OCI-LY1 (cell line): Measurements from ENCODE around the gene EVC2.

Experiments used
- H2AFZ ChIP-seq: fragments of 200-600 bp; sonication (generic), shearing (Covaris generic); 2 replicates; pipeline ENCODE4 v1.6.0; 2014; ENCODE audit warnings: antibody characterized with exemption, mild to moderate bottlenecking, low read length
- H3F3A ChIP-seq: fragments of 200-600 bp; sonication (generic), shearing (Covaris generic); 2 replicates; pipeline ENCODE4 v1.6.0; 2014; ENCODE audit warnings: mild to moderate bottlenecking, antibody characterized with exemption, low read length, moderate library complexity; ENCODE audit not compliant: insufficient read depth
- H3K27ac ChIP-seq: fragments of 200-600 bp; sonication (generic); 2 replicates; pipeline ENCODE4 v1.5.1; 2014; ENCODE audit warnings: low read length, mixed run types, mild to moderate bottlenecking, low read depth; ENCODE audit not compliant: poor library complexity, severe bottlenecking
- H3K27me3 ChIP-seq: fragments of 200-600 bp; sonication (generic); 2 replicates; pipeline ENCODE4 v1.6.0; 2014; ENCODE audit warnings: antibody characterized with exemption, mild to moderate bottlenecking, low read length, moderate library complexity; ENCODE audit not compliant: insufficient read depth
- H3K36me3 ChIP-seq: fragments of 200-600 bp; sonication (generic); 2 replicates; pipeline ENCODE4 v1.6.1; 2014; ENCODE audit warnings: mild to moderate bottlenecking, antibody characterized with exemption, low read length, moderate library complexity, mixed read lengths; ENCODE audit not compliant: insufficient read depth
- H3K4me1 ChIP-seq: fragments of 200-600 bp; sonication (generic); 2 replicates; pipeline ENCODE4 v1.5.1; 2014; ENCODE audit warnings: mild to moderate bottlenecking, low read length, moderate library complexity; ENCODE audit not compliant: insufficient read depth, severe bottlenecking
- H3K4me2 ChIP-seq: fragments of 200-600 bp; sonication (generic), shearing (Covaris generic); 2 replicates; pipeline ENCODE4 v1.6.1; 2014; ENCODE audit warnings: low read length
- H3K4me3 ChIP-seq: fragments of 200-600 bp; sonication (generic); 2 replicates; pipeline ENCODE4 v1.5.1; 2014; ENCODE audit warnings: low read length, low read depth, mild to moderate bottlenecking, mixed read lengths; ENCODE audit not compliant: poor library complexity, severe bottlenecking
- H3K79me2 ChIP-seq: fragments of 200-600 bp; shearing (Covaris generic); 2 replicates; pipeline ENCODE4 v1.6.1; 2016; ENCODE audit warnings: mixed run types, low read length, mixed read lengths; ENCODE audit not compliant: insufficient read depth
- H3K9ac ChIP-seq: fragments of 200-600 bp; sonication (generic), shearing (Covaris generic); 2 replicates; pipeline ENCODE4 v1.6.1; 2014; ENCODE audit warnings: mild to moderate bottlenecking, low read length, mixed read lengths
- H3K9me2 ChIP-seq: fragments of 200-600 bp; sonication (generic), shearing (Covaris generic); 2 replicates; pipeline ENCODE4 v1.6.1; 2014; ENCODE audit warnings: low read depth, mild to moderate bottlenecking, low read length, mixed read lengths
- H3K9me3 ChIP-seq: fragments of 200-600 bp; shearing (Covaris generic); 2 replicates; pipeline ENCODE4 v1.6.1; 2014; ENCODE audit warnings: low read length, mixed read lengths
- H4K20me1 ChIP-seq: fragments of 200-600 bp; sonication (generic), shearing (Covaris generic); 2 replicates; pipeline ENCODE4 v1.6.0; 2016; ENCODE audit warnings: mild to moderate bottlenecking, low read length; ENCODE audit not compliant: insufficient read depth
- CTCF ChIP-seq: fragments of 200-600 bp; sonication (generic), shearing (Covaris generic); IDR thresholded peaks from 2 replicates; pipeline ENCODE4 v1.5.1; 2017; ENCODE audit warnings: mild to moderate bottlenecking, antibody characterized with exemption, low read length, moderate library complexity, mixed read lengths
- EZH2 ChIP-seq: fragments of 200-600 bp; sonication (generic), shearing (Covaris generic); IDR thresholded peaks from 2 replicates; pipeline ENCODE4 v1.8.0; 2017; ENCODE audit warnings: borderline replicate concordance, mixed run types, mild to moderate bottlenecking, antibody characterized with exemption, low read length, moderate library complexity, mixed read lengths

The EVC2 gene

GRCh38 chr4:5553801-5554200 is 154.6 kb downstream of the EVC2 start:
- H3K4me3 ChIP-seq = no peak overlapping the region
- H3K27me3 ChIP-seq = no peaks in the 10 kb centered on the region
- no peak overlapping the region for H2AFZ ChIP-seq
- no peak overlapping the region for H3K9ac ChIP-seq
- H4K20me1 ChIP-seq = no peaks in the 10 kb centered on the region
- no peaks in the 10 kb centered on the region for H3K79me2 ChIP-seq
- no peaks in the 10 kb centered on the region; the same call in 1 of the 2 replicates for H3K36me3 ChIP-seq
- TF ChIP-seq EZH2 = no peak
- no peak for TF ChIP-seq CTCF
- no peak overlapping the region for H3K27ac ChIP-seq
- no peaks in the 10 kb centered on the region for H3F3A ChIP-seq
- no peaks in the 10 kb centered on the region for H3K4me1 ChIP-seq
- H3K4me2 ChIP-seq = no peak overlapping the region
- no peaks in the 10 kb centered on the region for H3K9me2 ChIP-seq
- no peaks in the 10 kb centered on the region for H3K9me3 ChIP-seq

DNA sequence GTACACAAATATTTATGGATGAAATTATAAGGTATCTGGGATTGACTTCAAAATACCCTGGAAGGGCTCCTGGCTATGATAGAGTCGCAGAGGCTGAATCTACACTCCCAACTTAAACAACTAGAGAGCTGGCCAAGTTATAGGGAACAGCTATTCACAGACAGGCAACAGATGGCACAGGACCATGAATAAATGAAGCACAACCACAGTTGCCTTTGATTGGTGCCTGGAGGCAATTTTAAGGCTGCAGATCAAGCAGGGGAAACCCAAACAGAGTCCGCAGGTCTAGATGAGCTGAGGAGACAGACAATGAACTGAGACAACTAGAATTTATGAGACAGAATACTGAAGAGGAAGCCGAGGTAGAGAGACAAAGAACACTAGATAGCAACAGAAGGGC is 155.9 kb downstream of the EVC2 start:
- H3K27me3 ChIP-seq = no peaks in the 10 kb centered on the region
- H3K4me3 ChIP-seq = no peak overlapping the region
- H3K9me3 ChIP-seq = no peaks in the 10 kb centered on the region
- H2AFZ ChIP-seq = no peak overlapping the region
- H3K79me2 ChIP-seq = no peaks in the 10 kb centered on the region
- no peak overlapping the region for H3K27ac ChIP-seq
- no peak overlapping the region for H3K4me2 ChIP-seq
- TF ChIP-seq EZH2 = no peak
- no peaks in the 10 kb centered on the region for H3K4me1 ChIP-seq
- no peaks in the 10 kb centered on the region for H3K9me2 ChIP-seq
- no peaks in the 10 kb centered on the region for H3F3A ChIP-seq
- H4K20me1 ChIP-seq = no peaks in the 10 kb centered on the region
- no peak overlapping the region for H3K9ac ChIP-seq
- no peaks in the 10 kb centered on the region; the same call in 1 of the 2 replicates for H3K36me3 ChIP-seq

- Histone ChIP-seq H3K4me3 (no peak overlapping the region), H3F3A (no peaks in the 10 kb centered on the region), H3K9me2 (no peaks in the 10 kb centered on the region), H4K20me1 (no peaks in the 10 kb centered on the region), H3K4me1 (no peaks in the 10 kb centered on the region), H3K9me3 (no peaks in the 10 kb centered on the region), H3K79me2 (no peaks in the 10 kb centered on the region), H3K27ac (no peak overlapping the region), H3K4me2 (no peak overlapping the region), H3K27me3 (no peaks in the 10 kb centered on the region), H3K9ac (no peak overlapping the region), H3K36me3 (no peaks in the 10 kb centered on the region), H2AFZ (no peak overlapping the region)
- TF ChIP-seq EZH2 = no peak
Measured at GRCh38 chr4:5547651-5548249, 160.6 kb downstream of the EVC2 start.

GRCh38 chr4:5545271-5545670 is 163.1 kb downstream of the EVC2 start:
- H3K9ac ChIP-seq = no peak overlapping the region
- H3K9me2 ChIP-seq = no peaks in the 10 kb centered on the region
- no peaks in the 10 kb centered on the region for H3K79me2 ChIP-seq
- TF ChIP-seq CTCF (no peak), EZH2 (no peak)
- no peaks in the 10 kb centered on the region for H4K20me1 ChIP-seq
- H3F3A ChIP-seq = no peaks in the 10 kb centered on the region
- no peaks in the 10 kb centered on the region for H3K4me1 ChIP-seq
- H3K9me3 ChIP-seq = no peaks in the 10 kb centered on the region
- no peaks in the 10 kb centered on the region for H3K27me3 ChIP-seq
- H2AFZ ChIP-seq = no peak overlapping the region
- no peak overlapping the region for H3K27ac ChIP-seq
- no peak overlapping the region for H3K4me3 ChIP-seq
- H3K36me3 ChIP-seq = no peaks in the 10 kb centered on the region
- no peak overlapping the region for H3K4me2 ChIP-seq
